Astrocyte (in vitro differentiated cells and primary cell): ENCODE results near the gene SOSTDC1. TPM values are rescaled to one million over a fixed set of nuclear protein-coding genes. Genes with fewer than 3 reads are reported as not detected.

Source experiments
- DNase-seq: peaks from one replicate; pipeline ENCODE4 v3.0.0-alpha.2; 2010; ENCODE audit warnings: low read depth
- FAIRE-seq: peaks from 2 replicates; lab custom pipeline; 2011; peaks lifted over from hg19 to GRCh38; lab: Jason Lieb, UNC
- H2AFZ ChIP-seq: 2 replicates; pipeline ENCODE4 v1.6.0; 2012; ENCODE audit warnings: low read depth, low read length, inconsistent platforms
- H3K27ac ChIP-seq: 2 replicates; pipeline ENCODE4 v1.5.1; 2011; ENCODE audit warnings: low read depth, low read length, inconsistent platforms
- H3K27me3 ChIP-seq: 2 replicates; pipeline ENCODE4 v1.6.0; 2011; ENCODE audit warnings: low read length, inconsistent platforms; ENCODE audit not compliant: insufficient read depth
- H3K36me3 ChIP-seq: 2 replicates; pipeline ENCODE4 v1.5.1; 2011; ENCODE audit warnings: low read length, inconsistent platforms; ENCODE audit not compliant: insufficient read depth
- H3K4me1 ChIP-seq: 2 replicates; pipeline ENCODE4 v1.5.1; 2011; ENCODE audit warnings: low read length, inconsistent platforms; ENCODE audit not compliant: insufficient read depth
- H3K4me2 ChIP-seq: 2 replicates; pipeline ENCODE4 v1.6.0; 2012; ENCODE audit warnings: low read length, inconsistent platforms
- H3K4me3 ChIP-seq: 2 replicates; pipeline ENCODE4 v1.5.1; 2011; ENCODE audit warnings: low read depth, mild to moderate bottlenecking, low read length, inconsistent platforms; ENCODE audit not compliant: insufficient read depth
- H3K79me2 ChIP-seq: 2 replicates; pipeline ENCODE4 v1.6.0; 2012; ENCODE audit warnings: mild to moderate bottlenecking, low read length, inconsistent platforms; ENCODE audit not compliant: insufficient read depth
- H3K9ac ChIP-seq: 2 replicates; pipeline ENCODE4 v1.6.0; 2012; ENCODE audit warnings: mild to moderate bottlenecking, low read length, inconsistent platforms
- H3K9me3 ChIP-seq: 2 replicates; pipeline ENCODE4 v1.5.1; 2012; ENCODE audit warnings: low read depth, mild to moderate bottlenecking, low read length, inconsistent platforms; ENCODE audit not compliant: insufficient read depth
- H4K20me1 ChIP-seq: 2 replicates; pipeline ENCODE4 v1.6.0; 2012; ENCODE audit warnings: low read length, inconsistent platforms; ENCODE audit not compliant: insufficient read depth
- H3K27ac Mint-ChIP-seq: one replicate; pipeline ENCODE4 v1.8.0; 2021; ENCODE audit warnings: mild to moderate bottlenecking, mixed read lengths; ENCODE audit not compliant: unreplicated experiment
- H3K27me3 Mint-ChIP-seq: one replicate; pipeline ENCODE4 v1.8.0; 2021; ENCODE audit warnings: low read depth, mixed read lengths; ENCODE audit not compliant: unreplicated experiment
- H3K36me3 Mint-ChIP-seq: one replicate; pipeline ENCODE4 v1.8.0; 2021; ENCODE audit warnings: low read depth, mixed read lengths; ENCODE audit not compliant: unreplicated experiment
- H3K4me1 Mint-ChIP-seq: one replicate; pipeline ENCODE4 v1.8.0; 2021; ENCODE audit warnings: low read depth, mixed read lengths; ENCODE audit not compliant: unreplicated experiment
- H3K4me3 Mint-ChIP-seq: one replicate; pipeline ENCODE4 v1.8.0; 2021; ENCODE audit warnings: mild to moderate bottlenecking, moderate library complexity, mixed read lengths; ENCODE audit not compliant: unreplicated experiment
- H3K9me3 Mint-ChIP-seq: one replicate; pipeline ENCODE4 v1.8.0; 2021; ENCODE audit warnings: mild to moderate bottlenecking, mixed read lengths; ENCODE audit not compliant: unreplicated experiment
- EZH2 ChIP-seq: IDR thresholded peaks from 2 replicates; pipeline ENCODE4 v1.6.1; 2012; ENCODE audit warnings: mild to moderate bottlenecking, low read length, inconsistent platforms; ENCODE audit not compliant: insufficient read depth
- total RNA-seq: library from RNA; stranded (reverse); gene quantifications from 2 replicates; pipeline ENCODE4 v1.2.1, GENCODE V29; 2021
- TF ChIP-seq, protein P1 (sequence below): IDR thresholded peaks from 2 replicates; pipeline ENCODE4 v1.5.1; 2011; ENCODE audit warnings: low read depth, mild to moderate bottlenecking, inconsistent platforms, low read length, moderate library complexity; ENCODE audit not compliant: insufficient read depth

The SOSTDC1 gene
- total RNA-seq, 1 donor from 2014 or later, result 0.23 TPM

DNA sequence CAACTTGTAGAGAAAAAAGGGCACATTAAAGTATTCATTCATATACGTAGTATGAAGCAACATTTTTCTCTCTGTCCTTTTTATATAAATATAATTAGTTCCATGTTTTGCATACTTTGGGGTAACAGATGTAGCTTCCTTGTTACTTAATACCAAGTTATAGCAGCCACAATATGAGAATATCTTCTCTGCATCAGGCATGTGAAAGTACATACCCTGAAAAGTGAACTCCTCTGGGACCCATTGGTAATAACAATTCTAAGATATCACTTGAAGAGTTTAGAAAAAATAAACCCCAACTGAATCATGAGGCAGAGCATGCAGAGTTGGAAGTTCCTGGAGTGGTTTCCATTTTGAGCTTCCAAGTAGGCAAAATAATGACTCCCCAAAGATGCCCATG is 41.8 kb downstream of the SOSTDC1 start:
- Histone ChIP-seq H3K9ac (no peak overlapping the region), H2AFZ (no peak overlapping the region), H3K79me2 (peaks cover 4% of the 10 kb centered on the region), H3K36me3 (no peaks in the 10 kb centered on the region), H3K4me1 (peaks cover 25% of the 10 kb centered on the region), H3K27ac (no peak overlapping the region), H3K4me2 (no peak overlapping the region), H3K4me3 (no peak overlapping the region), H3K9me3 (no peaks in the 10 kb centered on the region), H3K27me3 (no peaks in the 10 kb centered on the region), H4K20me1 (no peaks in the 10 kb centered on the region)
- no peak for FAIRE-seq
- H3K27ac Mint-ChIP-seq, result no peak overlapping the region
- peaks cover 24% of the 10 kb centered on the region for H3K4me1 Mint-ChIP-seq
- no peak for DNase-seq
- no peaks in the 10 kb centered on the region for H3K36me3 Mint-ChIP-seq
- no peaks in the 10 kb centered on the region for H3K9me3 Mint-ChIP-seq
- no peak overlapping the region for H3K4me3 Mint-ChIP-seq
- no peak for TF ChIP-seq EZH2
- TF ChIP-seq, protein P1, sequence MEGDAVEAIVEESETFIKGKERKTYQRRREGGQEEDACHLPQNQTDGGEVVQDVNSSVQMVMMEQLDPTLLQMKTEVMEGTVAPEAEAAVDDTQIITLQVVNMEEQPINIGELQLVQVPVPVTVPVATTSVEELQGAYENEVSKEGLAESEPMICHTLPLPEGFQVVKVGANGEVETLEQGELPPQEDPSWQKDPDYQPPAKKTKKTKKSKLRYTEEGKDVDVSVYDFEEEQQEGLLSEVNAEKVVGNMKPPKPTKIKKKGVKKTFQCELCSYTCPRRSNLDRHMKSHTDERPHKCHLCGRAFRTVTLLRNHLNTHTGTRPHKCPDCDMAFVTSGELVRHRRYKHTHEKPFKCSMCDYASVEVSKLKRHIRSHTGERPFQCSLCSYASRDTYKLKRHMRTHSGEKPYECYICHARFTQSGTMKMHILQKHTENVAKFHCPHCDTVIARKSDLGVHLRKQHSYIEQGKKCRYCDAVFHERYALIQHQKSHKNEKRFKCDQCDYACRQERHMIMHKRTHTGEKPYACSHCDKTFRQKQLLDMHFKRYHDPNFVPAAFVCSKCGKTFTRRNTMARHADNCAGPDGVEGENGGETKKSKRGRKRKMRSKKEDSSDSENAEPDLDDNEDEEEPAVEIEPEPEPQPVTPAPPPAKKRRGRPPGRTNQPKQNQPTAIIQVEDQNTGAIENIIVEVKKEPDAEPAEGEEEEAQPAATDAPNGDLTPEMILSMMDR, result no peak
- H3K27me3 Mint-ChIP-seq, result no peaks in the 10 kb centered on the region

DNA sequence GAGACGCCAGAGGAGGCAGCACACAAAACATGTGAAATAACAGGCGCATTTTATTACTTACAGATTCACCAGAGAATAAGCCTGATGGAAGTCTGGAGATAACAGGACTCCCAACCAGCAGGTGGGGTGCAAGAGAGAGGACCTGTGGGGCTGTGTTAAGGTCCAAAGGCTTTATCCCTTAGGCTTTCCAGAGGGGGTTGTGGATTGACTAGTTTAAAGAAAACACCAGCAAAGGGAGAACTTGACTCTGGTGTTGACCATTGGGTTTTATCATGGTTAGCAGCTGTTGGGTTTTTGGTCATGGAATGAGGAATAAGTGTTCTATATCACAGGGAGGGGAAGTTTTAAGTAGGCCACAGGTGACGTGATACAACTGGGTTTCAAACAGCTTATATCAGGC is 42.6 kb downstream of the SOSTDC1 start:
- no peaks in the 10 kb centered on the region for H4K20me1 ChIP-seq
- H3K4me1 ChIP-seq, result peaks cover 20% of the 10 kb centered on the region
- no peak for TF ChIP-seq EZH2
- TF ChIP-seq, protein P1, result no peak
- Mint-ChIP-seq H3K9me3 (no peaks in the 10 kb centered on the region), H3K27me3 (no peaks in the 10 kb centered on the region), H3K36me3 (no peaks in the 10 kb centered on the region), H3K4me1 (peaks cover 18% of the 10 kb centered on the region), H3K27ac (peak overlapping the region; percentile 75), H3K4me3 (no peak overlapping the region)
- peaks cover 4% of the 10 kb centered on the region for H3K79me2 ChIP-seq
- H3K27me3 ChIP-seq, result no peaks in the 10 kb centered on the region
- H3K9ac ChIP-seq, result no peak overlapping the region
- DNase-seq (no peak), FAIRE-seq (peak; percentile 17)
- no peak overlapping the region for H3K27ac ChIP-seq
- no peaks in the 10 kb centered on the region for H3K36me3 ChIP-seq
- H3K4me2 ChIP-seq, result no peak overlapping the region
- no peak overlapping the region for H2AFZ ChIP-seq
- no peak overlapping the region for H3K4me3 ChIP-seq
- H3K9me3 ChIP-seq, result no peaks in the 10 kb centered on the region

DNA sequence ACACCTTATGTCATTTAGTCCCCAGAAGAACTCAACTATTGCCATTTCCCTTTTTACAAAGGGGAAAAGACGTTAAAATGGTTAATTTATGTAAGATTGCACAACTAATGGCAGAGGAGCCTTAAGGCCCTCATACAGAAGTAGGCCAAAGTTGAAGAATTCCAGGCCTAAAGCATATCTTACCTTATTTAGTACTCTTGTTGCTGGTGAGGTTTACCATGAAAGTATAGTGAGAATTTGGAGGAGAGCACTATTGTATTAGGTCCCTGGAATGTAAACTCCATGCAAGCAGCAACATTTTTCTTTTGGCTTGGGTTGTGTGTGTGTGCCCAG is 43.5 kb downstream of the SOSTDC1 start:
- H3K79me2 ChIP-seq, result peaks cover 4% of the 10 kb centered on the region
- no peaks in the 10 kb centered on the region for H3K36me3 ChIP-seq
- Mint-ChIP-seq H3K4me1 (peaks cover 22% of the 10 kb centered on the region), H3K4me3 (peak overlapping the region; percentile 78), H3K36me3 (no peaks in the 10 kb centered on the region), H3K9me3 (peaks cover 2% of the 10 kb centered on the region), H3K27ac (peak overlapping the region; percentile 95), H3K27me3 (no peaks in the 10 kb centered on the region)
- H3K27ac ChIP-seq, result no peak overlapping the region
- H3K27me3 ChIP-seq, result no peaks in the 10 kb centered on the region
- DNase-seq, result peak; percentile 22
- H3K9me3 ChIP-seq, result no peaks in the 10 kb centered on the region
- peaks cover 25% of the 10 kb centered on the region for H3K4me1 ChIP-seq
- peak overlapping the region; percentile 85 for H3K4me2 ChIP-seq
- peak overlapping the region; percentile 85 for H3K9ac ChIP-seq
- FAIRE-seq, result peak; percentile 47
- no peak for TF ChIP-seq EZH2
- TF ChIP-seq, protein P1, result no peak
- peak overlapping the region; percentile 88 for H2AFZ ChIP-seq
- H3K4me3 ChIP-seq, result peak overlapping the region; percentile 56
- no peaks in the 10 kb centered on the region for H4K20me1 ChIP-seq
